ES-I3 (cell line): ENCODE data around the gene NCR3LG1.
"Not testable (repeated sequence)": the region's sequence is repeated elsewhere in the genome, so short reads cannot be mapped to it uniquely, and the experiment has no call there.

Experiments used
- H3K36me3 ChIP-seq: 2 replicates; pipeline ENCODE4 v1.6.1; 2013; ENCODE audit warnings: mild to moderate bottlenecking, low read length, control low read depth, moderate library complexity; ENCODE audit not compliant: insufficient read depth
- H3K4me1 ChIP-seq: 2 replicates; pipeline ENCODE4 v1.6.1; 2013; ENCODE audit warnings: mild to moderate bottlenecking, control low read depth, low read length; ENCODE audit not compliant: insufficient read depth
- H3K9ac ChIP-seq: 2 replicates; pipeline ENCODE4 v1.6.1; 2013; ENCODE audit warnings: low read depth, mild to moderate bottlenecking, low read length, moderate library complexity
- H3K9me3 ChIP-seq: 2 replicates; pipeline ENCODE4 v1.6.1; 2013; ENCODE audit warnings: mild to moderate bottlenecking, low read length, moderate library complexity; ENCODE audit not compliant: control insufficient read depth, insufficient read depth

The NCR3LG1 gene

DNA sequence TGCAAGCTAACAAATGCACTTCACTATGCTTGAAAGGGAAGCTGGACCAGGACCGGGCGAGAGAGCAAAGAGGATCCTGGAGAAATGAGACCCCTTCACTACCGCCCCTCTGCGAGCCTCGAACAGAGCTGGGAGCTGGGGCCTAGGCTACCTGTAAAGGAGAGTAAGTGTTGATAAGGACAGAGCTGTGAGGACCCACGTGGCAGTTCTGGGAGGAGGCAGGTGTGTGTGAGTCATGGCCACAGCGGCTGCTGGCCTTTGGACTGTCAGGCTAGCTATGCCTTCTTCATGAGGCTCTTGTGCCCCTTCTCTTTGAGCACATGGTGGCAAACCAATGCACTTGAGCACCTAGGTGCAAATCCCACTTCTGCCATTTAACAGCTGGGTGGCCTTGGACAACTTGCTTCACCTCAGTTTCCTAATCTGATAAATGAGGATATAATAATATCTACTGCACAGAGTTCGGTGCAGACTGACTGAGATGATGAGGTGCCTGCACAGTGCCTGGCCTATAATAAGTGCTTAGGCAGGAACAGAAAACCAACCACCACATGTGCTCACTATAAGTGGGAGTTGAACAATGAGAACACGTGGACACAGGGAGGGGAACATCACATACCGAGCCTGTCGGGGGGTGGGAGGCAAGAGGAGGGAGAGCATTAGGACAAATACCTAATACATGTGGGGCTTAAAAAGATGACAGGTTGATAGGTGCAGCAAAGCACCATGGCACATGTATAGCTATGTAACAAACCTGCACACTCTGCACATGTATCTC is 72.1 kb downstream of the NCR3LG1 start:
- Histone ChIP-seq H3K9ac (no peak overlapping the region), H3K4me1 (no peaks in the 10 kb centered on the region), H3K36me3 (no peaks in the 10 kb centered on the region), H3K9me3 (no peaks in the 10 kb centered on the region)

DNA sequence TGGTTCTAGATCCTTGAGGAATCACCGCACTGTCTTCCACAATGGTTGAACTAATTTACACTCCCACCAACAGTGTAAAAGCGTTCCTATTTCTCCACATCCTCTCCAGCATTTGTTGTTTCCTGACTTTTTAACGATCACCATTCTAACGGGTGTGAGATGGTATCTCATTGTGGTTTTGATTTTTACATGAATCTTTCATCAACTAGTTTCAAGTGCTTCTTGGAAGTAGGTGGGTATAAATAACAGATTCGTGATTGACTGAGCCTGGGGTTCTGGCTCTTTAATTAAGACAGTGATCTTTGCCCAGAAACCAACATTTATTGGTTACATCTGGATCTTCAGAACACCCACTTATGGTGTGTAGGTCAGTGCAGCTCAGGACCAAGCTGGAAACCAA is 74.6 kb downstream of the NCR3LG1 start:
- not testable (repeated sequence) for H3K9ac ChIP-seq

More for the DNA sequence above, 74.6 kb downstream of the NCR3LG1 start:
- not testable (repeated sequence) for H3K9me3 ChIP-seq, H3K4me1 ChIP-seq, H3K36me3 ChIP-seq
